ENCODE measurements around the gene ZNF219.

ZNF219 gene

GRCh38 chr14:21091821-21092272, 6.6 kb downstream of the ZNF219 start:
- peaks cover 9% of the 10 kb centered on the region for H3K4me1 ChIP-seq (ENCODE audit: insufficient read depth, insufficient read length)
- peaks cover 64% of the 10 kb centered on the region for H3K36me3 ChIP-seq (ENCODE audit: insufficient read depth, insufficient read length, low read length)
- H3K9ac ChIP-seq (ENCODE audit: insufficient read length, low read depth), result no peak overlapping the region

GRCh38 chr14:21090940-21091663, 7.4 kb downstream of the ZNF219 start:
- Histone ChIP-seq H3K4me3 (ENCODE audit: insufficient read length, low read depth) (no peak overlapping the region), H3K9ac (ENCODE audit: insufficient read length, low read depth) (no peak overlapping the region), H3K36me3 (ENCODE audit: insufficient read depth, insufficient read length, low read length) (peaks cover 72% of the 10 kb centered on the region), H3K27me3 (ENCODE audit: insufficient read depth, insufficient read length) (no peaks in the 10 kb centered on the region), H3K4me1 (ENCODE audit: insufficient read depth, insufficient read length) (peaks cover 9% of the 10 kb centered on the region), H3K9me3 (ENCODE audit: insufficient read depth, low read length) (no peaks in the 10 kb centered on the region; the same call in 1 of the 2 replicates)
- no peak for DNase-seq (ENCODE audit: low read depth, low spot score)
- TF ChIP-seq SUZ12 (IDR thresholded peaks at IDR 0.05; ENCODE audit: extremely low read depth, insufficient read depth, insufficient read length) (no peak), YY1 (IDR thresholded peaks at IDR 0.05; ENCODE audit: insufficient read depth, insufficient read length) (no peak), ZNF274 (IDR thresholded peaks at IDR 0.05; ENCODE audit: low read depth, low read length) (no peak)

More at GRCh38 chr14:21091821-21092272, 6.6 kb downstream of the ZNF219 start:
- no peak overlapping the region for H3K4me3 ChIP-seq (ENCODE audit: insufficient read length, low read depth)
- H3K27me3 ChIP-seq (ENCODE audit: insufficient read depth, insufficient read length), result no peaks in the 10 kb centered on the region
- TF ChIP-seq SUZ12 (IDR thresholded peaks at IDR 0.05; ENCODE audit: extremely low read depth, insufficient read depth, insufficient read length) (no peak), YY1 (IDR thresholded peaks at IDR 0.05; ENCODE audit: insufficient read depth, insufficient read length) (no peak), ZNF274 (IDR thresholded peaks at IDR 0.05; ENCODE audit: low read depth, low read length) (no peak)
- H3K9me3 ChIP-seq (ENCODE audit: insufficient read depth, low read length), result no peaks in the 10 kb centered on the region; the same call in 1 of the 2 replicates
- no peak for DNase-seq (ENCODE audit: low read depth, low spot score)

DNA sequence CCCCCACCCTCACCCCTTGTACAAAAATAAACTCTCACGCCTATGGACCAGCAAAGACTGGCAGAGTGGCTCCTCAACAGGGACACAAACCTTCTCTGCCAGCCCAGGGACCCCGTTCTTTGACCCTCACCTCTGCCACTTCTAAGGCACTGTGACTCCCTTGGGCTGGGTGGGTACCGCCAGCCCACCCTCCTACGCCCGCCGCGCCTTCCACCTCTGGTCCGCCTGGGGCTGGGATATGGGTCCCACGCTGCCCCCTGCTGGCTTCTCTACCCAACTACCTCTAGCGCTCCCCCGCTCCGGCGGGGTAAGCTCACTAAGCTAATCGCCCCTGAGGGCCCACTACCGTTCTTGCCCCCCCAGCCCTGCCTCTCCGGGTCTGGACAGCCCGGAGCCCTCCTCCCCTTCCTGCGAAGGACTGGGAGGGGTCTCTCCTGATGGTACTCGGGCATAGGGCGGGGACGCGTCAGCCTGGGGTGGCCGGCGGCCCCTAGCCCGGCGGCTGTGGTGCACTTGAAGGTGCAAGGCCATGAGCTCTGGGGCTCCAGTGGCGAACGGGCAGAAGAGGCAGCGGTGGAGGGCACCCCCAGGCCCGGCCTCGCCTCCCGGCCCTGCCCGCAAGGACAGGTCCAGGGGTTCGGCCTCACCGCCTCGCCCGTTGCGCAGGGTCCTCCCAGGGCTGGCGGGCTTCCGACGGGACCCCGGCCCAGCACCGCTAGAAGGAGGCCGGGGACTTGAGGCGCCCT, 8.1 kb downstream of the ZNF219 start:
- Histone ChIP-seq H3K4me3 (ENCODE audit: insufficient read length, low read depth) (no peak overlapping the region), H3K9me3 (ENCODE audit: insufficient read depth, low read length) (no peaks in the 10 kb centered on the region; the same call in 1 of the 2 replicates), H3K9ac (ENCODE audit: insufficient read length, low read depth) (no peak overlapping the region), H3K27me3 (ENCODE audit: insufficient read depth, insufficient read length) (no peaks in the 10 kb centered on the region), H3K36me3 (ENCODE audit: insufficient read depth, insufficient read length, low read length) (peaks cover 79% of the 10 kb centered on the region), H3K4me1 (ENCODE audit: insufficient read depth, insufficient read length) (peaks cover 9% of the 10 kb centered on the region)
- TF ChIP-seq ZNF274 (IDR thresholded peaks at IDR 0.05; ENCODE audit: low read depth, low read length) (no peak), YY1 (IDR thresholded peaks at IDR 0.05; ENCODE audit: insufficient read depth, insufficient read length) (no peak), SUZ12 (IDR thresholded peaks at IDR 0.05; ENCODE audit: extremely low read depth, insufficient read depth, insufficient read length) (no peak)
- DNase-seq (ENCODE audit: low read depth, low spot score), result no peak

- Histone ChIP-seq H3K9me3 (ENCODE audit: insufficient read depth, low read length) (no peaks in the 10 kb centered on the region; the same call in 1 of the 2 replicates), H3K9ac (ENCODE audit: insufficient read length, low read depth) (no peak overlapping the region), H3K27me3 (ENCODE audit: insufficient read depth, insufficient read length) (no peaks in the 10 kb centered on the region), H3K4me3 (ENCODE audit: insufficient read length, low read depth) (no peak overlapping the region), H3K36me3 (ENCODE audit: insufficient read depth, insufficient read length, low read length) (peaks cover 83% of the 10 kb centered on the region), H3K4me1 (ENCODE audit: insufficient read depth, insufficient read length) (peaks cover 9% of the 10 kb centered on the region)
- TF ChIP-seq SUZ12 (IDR thresholded peaks at IDR 0.05; ENCODE audit: extremely low read depth, insufficient read depth, insufficient read length), result no peak
- TF ChIP-seq YY1 (IDR thresholded peaks at IDR 0.05; ENCODE audit: insufficient read depth, insufficient read length), result no peak
- no peak for TF ChIP-seq ZNF274 (IDR thresholded peaks at IDR 0.05; ENCODE audit: low read depth, low read length)
- DNase-seq (ENCODE audit: low read depth, low spot score), result no peak
Measured at GRCh38 chr14:21089877-21090193, 8.6 kb downstream of the ZNF219 start.

DNA sequence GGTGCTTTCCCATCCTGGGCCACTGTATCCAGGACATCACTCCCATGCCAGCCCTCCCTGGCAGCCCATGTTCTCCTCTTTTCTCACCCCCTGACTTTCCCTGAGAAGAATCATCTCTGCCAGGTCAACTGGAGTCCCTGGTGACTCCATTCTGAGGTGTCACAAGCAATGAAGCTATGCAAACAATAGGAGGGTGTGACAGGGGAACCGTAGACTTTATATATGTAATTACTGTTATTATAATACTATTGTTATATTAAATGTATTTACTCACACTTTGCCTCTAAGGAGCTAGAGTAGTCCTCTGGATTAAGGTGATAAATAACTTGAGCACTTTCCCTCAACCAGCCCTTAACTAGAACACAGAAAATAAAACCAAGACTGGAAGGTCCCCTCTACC, 9.2 kb downstream of the ZNF219 start:
- TF ChIP-seq YY1 (IDR thresholded peaks at IDR 0.05; ENCODE audit: insufficient read depth, insufficient read length), result no peak
- no peak for TF ChIP-seq ZNF274 (IDR thresholded peaks at IDR 0.05; ENCODE audit: low read depth, low read length)
- TF ChIP-seq SUZ12 (IDR thresholded peaks at IDR 0.05; ENCODE audit: extremely low read depth, insufficient read depth, insufficient read length), result no peak
- H3K9ac ChIP-seq (ENCODE audit: insufficient read length, low read depth), result no peak overlapping the region
- H3K9me3 ChIP-seq (ENCODE audit: insufficient read depth, low read length), result no peaks in the 10 kb centered on the region; the same call in 1 of the 2 replicates
- no peaks in the 10 kb centered on the region for H3K27me3 ChIP-seq (ENCODE audit: insufficient read depth, insufficient read length)
- H3K36me3 ChIP-seq (ENCODE audit: insufficient read depth, insufficient read length, low read length), result peaks cover 87% of the 10 kb centered on the region
- DNase-seq (ENCODE audit: low read depth, low spot score), result no peak
- H3K4me3 ChIP-seq (ENCODE audit: insufficient read length, low read depth), result no peak overlapping the region
- peaks cover 9% of the 10 kb centered on the region for H3K4me1 ChIP-seq (ENCODE audit: insufficient read depth, insufficient read length)

DNA sequence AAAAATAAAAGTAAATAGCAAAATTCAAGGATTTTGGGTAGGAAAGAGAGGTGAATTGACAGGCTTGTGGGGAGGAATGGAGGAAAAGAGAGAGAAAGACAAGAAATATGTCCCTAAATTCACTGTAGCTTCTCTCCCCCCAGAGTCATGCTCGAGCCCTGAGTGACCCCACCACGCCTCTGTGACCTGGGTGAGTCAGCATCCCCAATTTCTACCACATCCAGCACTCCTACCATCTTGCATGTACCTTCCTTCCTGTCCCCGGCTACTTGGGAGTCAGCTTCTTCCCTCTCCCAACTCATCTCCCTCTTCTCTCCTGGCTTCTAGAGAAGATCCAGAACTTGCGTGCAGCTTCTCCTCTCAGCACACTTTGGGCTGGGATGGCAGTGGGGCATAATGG, 9.8 kb downstream of the ZNF219 start:
- no peaks in the 10 kb centered on the region; the same call in 1 of the 2 replicates for H3K9me3 ChIP-seq (ENCODE audit: insufficient read depth, low read length)
- TF ChIP-seq SUZ12 (IDR thresholded peaks at IDR 0.05; ENCODE audit: extremely low read depth, insufficient read depth, insufficient read length), result no peak
- peaks cover 9% of the 10 kb centered on the region for H3K4me1 ChIP-seq (ENCODE audit: insufficient read depth, insufficient read length)
- DNase-seq (ENCODE audit: low read depth, low spot score), result no peak
- H3K27me3 ChIP-seq (ENCODE audit: insufficient read depth, insufficient read length), result no peaks in the 10 kb centered on the region
- H3K4me3 ChIP-seq (ENCODE audit: insufficient read length, low read depth), result no peak overlapping the region
- H3K9ac ChIP-seq (ENCODE audit: insufficient read length, low read depth), result no peak overlapping the region
- H3K36me3 ChIP-seq (ENCODE audit: insufficient read depth, insufficient read length, low read length), result peaks cover 93% of the 10 kb centered on the region

Data from NT2/D1 (cell line).